Measurements from ENCODE around the gene TMPRSS3.

TMPRSS3 gene

GRCh38 chr21:42344631-42345030 is 51.2 kb downstream of the TMPRSS3 start:
- Histone ChIP-seq H3K4me3 (ENCODE audit: low read depth, low read length) (no peak overlapping the region), H3K9me3 (ENCODE audit: control insufficient read depth, low read length) (no peaks in the 10 kb centered on the region), H3K27me3 (ENCODE audit: control insufficient read depth, insufficient read depth, low read length) (no peaks in the 10 kb centered on the region), H2AFZ (no peak overlapping the region), H3K27ac (no peak overlapping the region), H3K4me1 (no peaks in the 10 kb centered on the region), H3K79me2 (no peaks in the 10 kb centered on the region), H3K9ac (no peak overlapping the region), H3K36me3 (ENCODE audit: control insufficient read depth, insufficient read depth, low read length) (no peaks in the 10 kb centered on the region), H3K4me2 (ENCODE audit: low read length) (no peak overlapping the region)
- no peak for TF ChIP-seq CTCF (IDR thresholded peaks at IDR 0.05)

- no peaks in the 10 kb centered on the region for H3K4me1 ChIP-seq
- H3K27me3 ChIP-seq (ENCODE audit: control insufficient read depth, insufficient read depth, low read length) = no peaks in the 10 kb centered on the region
- H2AFZ ChIP-seq = no peak overlapping the region
- H3K9ac ChIP-seq = no peak overlapping the region
- no peaks in the 10 kb centered on the region for H3K79me2 ChIP-seq
- H3K4me3 ChIP-seq (ENCODE audit: low read depth, low read length) = no peak overlapping the region
- H3K4me2 ChIP-seq (ENCODE audit: low read length) = no peak overlapping the region
- TF ChIP-seq CTCF (IDR thresholded peaks at IDR 0.05) = no peak
- H3K36me3 ChIP-seq (ENCODE audit: control insufficient read depth, insufficient read depth, low read length) = no peaks in the 10 kb centered on the region
- no peaks in the 10 kb centered on the region for H3K9me3 ChIP-seq (ENCODE audit: control insufficient read depth, low read length)
- H3K27ac ChIP-seq = no peak overlapping the region
These were observed 51.8 kb downstream of the TMPRSS3 start for GRCh38 chr21:42343963-42344510.

- Histone ChIP-seq H3K4me3 (ENCODE audit: low read depth, low read length) (no peak overlapping the region), H3K4me1 (no peaks in the 10 kb centered on the region), H3K9ac (no peak overlapping the region), H3K36me3 (ENCODE audit: control insufficient read depth, insufficient read depth, low read length) (no peaks in the 10 kb centered on the region), H2AFZ (no peak overlapping the region), H3K27me3 (ENCODE audit: control insufficient read depth, insufficient read depth, low read length) (no peaks in the 10 kb centered on the region), H3K9me3 (ENCODE audit: control insufficient read depth, low read length) (no peaks in the 10 kb centered on the region), H3K27ac (no peak overlapping the region), H3K4me2 (ENCODE audit: low read length) (no peak overlapping the region), H3K79me2 (no peaks in the 10 kb centered on the region)
- no peak for TF ChIP-seq CTCF (IDR thresholded peaks at IDR 0.05)
These were observed 52.3 kb downstream of the TMPRSS3 start for GRCh38 chr21:42343556-42343955.

GRCh38 chr21:42343101-42343500 is 52.8 kb downstream of the TMPRSS3 start:
- no peaks in the 10 kb centered on the region for H3K36me3 ChIP-seq (ENCODE audit: control insufficient read depth, insufficient read depth, low read length)
- H3K79me2 ChIP-seq = no peaks in the 10 kb centered on the region
- H2AFZ ChIP-seq = no peak overlapping the region
- no peak overlapping the region for H3K27ac ChIP-seq
- no peak overlapping the region for H3K4me2 ChIP-seq (ENCODE audit: low read length)
- TF ChIP-seq CTCF (IDR thresholded peaks at IDR 0.05) = no peak
- H3K4me1 ChIP-seq = no peaks in the 10 kb centered on the region
- H3K9ac ChIP-seq = no peak overlapping the region
- H3K9me3 ChIP-seq (ENCODE audit: control insufficient read depth, low read length) = no peaks in the 10 kb centered on the region
- H3K27me3 ChIP-seq (ENCODE audit: control insufficient read depth, insufficient read depth, low read length) = no peaks in the 10 kb centered on the region
- no peak overlapping the region for H3K4me3 ChIP-seq (ENCODE audit: low read depth, low read length)

- Histone ChIP-seq H3K9ac (no peak overlapping the region), H3K9me3 (ENCODE audit: control insufficient read depth, low read length) (no peaks in the 10 kb centered on the region), H3K4me2 (ENCODE audit: low read length) (no peak overlapping the region), H3K27ac (no peak overlapping the region), H3K4me3 (ENCODE audit: low read depth, low read length) (no peak overlapping the region), H3K27me3 (ENCODE audit: control insufficient read depth, insufficient read depth, low read length) (no peaks in the 10 kb centered on the region), H3K36me3 (ENCODE audit: control insufficient read depth, insufficient read depth, low read length) (no peaks in the 10 kb centered on the region), H3K79me2 (no peaks in the 10 kb centered on the region), H2AFZ (no peak overlapping the region), H3K4me1 (no peaks in the 10 kb centered on the region)
- no peak for TF ChIP-seq CTCF (IDR thresholded peaks at IDR 0.05)
These were observed 53.9 kb downstream of the TMPRSS3 start for GRCh38 chr21:42341776-42342542.

All from parathyroid adenoma (tissue), 2 donors.